ENCODE measurements around the gene PDIA6. TPM values are rescaled to one million over a fixed set of nuclear protein-coding genes. Genes with fewer than 3 reads are reported as not detected.
A peak's percentile ranks its signal among the peaks of the same experiment; 100 is the strongest.

PDIA6 gene
- total RNA-seq, 1 experiment from 2014 or later: 384 TPM

GRCh38 chr2:10841547-10842219 lies 29.1 kb upstream of the PDIA6 start:
- TF ChIP-seq CTCF (IDR thresholded peaks at IDR 0.05; ENCODE audit: insufficient read depth in 1 of 2, low read depth in 1 of 2, low read length in 1 of 2, severe bottlenecking in 1 of 2, unreplicated experiment in 1 of 2): no peak
- no TSS peak for BruUV-seq (replicated peaks)
- H3K4me1 Mint-ChIP-seq (ENCODE audit: low read depth, unreplicated experiment): no peaks in the 10 kb centered on the region
- Histone ChIP-seq H3K27me3 (replicated peaks; ENCODE audit: control insufficient read depth, insufficient read depth, low read length) (no peaks in the 10 kb centered on the region), H3K36me3 (ENCODE audit: control insufficient read depth, insufficient read depth, low read length) (no peaks in the 10 kb centered on the region), H3K4me1 (peaks cover 9% of the 10 kb centered on the region), H3K9me3 (no peaks in the 10 kb centered on the region), H3K4me3 (ENCODE audit: low read depth, low read length) (no peak overlapping the region)
- peaks cover 21% of the 10 kb centered on the region for H3K9me3 Mint-ChIP-seq (ENCODE audit: unreplicated experiment)
- intact Hi-C loops (cut with micrococcal nuclease; ENCODE audit: unreplicated experiment): no loop called here
- peaks cover 4% of the 10 kb centered on the region for H3K27me3 Mint-ChIP-seq (ENCODE audit: insufficient read depth, unreplicated experiment)
- CTCF ChIA-PET: interaction anchor here (0.6 to 2.0 kb wide), 3 partner anchors 9 to 1275 kb away, joined by 3 to 7 read pairs (median 3); no protein-coding TSS in a partner anchor
- H3K4me3 Mint-ChIP-seq (ENCODE audit: unreplicated experiment): no peak overlapping the region
- H3K36me3 Mint-ChIP-seq (ENCODE audit: insufficient read depth, unreplicated experiment): no peaks in the 10 kb centered on the region
- POLR2A ChIA-PET: no interaction called here
- H3K27ac Mint-ChIP-seq (ENCODE audit: unreplicated experiment): no peak overlapping the region
- no peak for DNase-seq

DNA sequence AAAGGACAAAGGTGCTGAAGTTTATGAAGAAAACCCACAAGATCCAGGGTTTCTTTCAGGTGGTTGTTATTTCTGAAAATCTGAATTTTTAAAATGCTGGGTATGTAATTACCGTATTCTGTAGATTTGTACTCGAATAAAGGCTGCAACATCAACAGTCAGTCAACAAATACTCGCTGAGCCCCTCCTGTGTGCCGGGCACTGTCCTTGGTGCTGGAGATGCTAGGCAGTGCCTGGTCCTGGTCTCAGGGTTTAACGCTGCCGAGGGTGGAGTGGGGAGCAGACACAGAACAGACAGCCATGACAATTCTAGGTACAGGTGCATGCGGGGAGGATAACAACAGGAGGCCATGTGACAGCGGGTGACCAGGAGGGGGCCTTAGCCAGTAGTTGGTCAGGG lies 27.2 kb upstream of the PDIA6 start:
- Mint-ChIP-seq H3K36me3 (ENCODE audit: insufficient read depth, unreplicated experiment) (no peaks in the 10 kb centered on the region), H3K4me3 (ENCODE audit: unreplicated experiment) (no peak overlapping the region), H3K9me3 (ENCODE audit: unreplicated experiment) (peaks cover 21% of the 10 kb centered on the region), H3K27ac (ENCODE audit: unreplicated experiment) (no peak overlapping the region), H3K27me3 (ENCODE audit: insufficient read depth, unreplicated experiment) (peaks cover 4% of the 10 kb centered on the region), H3K4me1 (ENCODE audit: low read depth, unreplicated experiment) (no peaks in the 10 kb centered on the region)
- H3K9me3 ChIP-seq: no peaks in the 10 kb centered on the region
- no peak overlapping the region for H3K4me3 ChIP-seq (ENCODE audit: low read depth, low read length)
- BruUV-seq (replicated peaks): no TSS peak
- ChIA-PET POLR2A (no interaction called here), CTCF (no interaction called here)
- H3K36me3 ChIP-seq (ENCODE audit: control insufficient read depth, insufficient read depth, low read length): no peaks in the 10 kb centered on the region
- intact Hi-C loops (cut with micrococcal nuclease; ENCODE audit: unreplicated experiment): no loop called here
- H3K4me1 ChIP-seq: no peaks in the 10 kb centered on the region
- no peak for TF ChIP-seq CTCF (IDR thresholded peaks at IDR 0.05; ENCODE audit: insufficient read depth in 1 of 2, low read depth in 1 of 2, low read length in 1 of 2, severe bottlenecking in 1 of 2, unreplicated experiment in 1 of 2)
- peak in 1 of 2 experiments; percentile 47 for DNase-seq
- H3K27me3 ChIP-seq (replicated peaks; ENCODE audit: control insufficient read depth, insufficient read depth, low read length): no peaks in the 10 kb centered on the region

- CTCF ChIA-PET: interaction anchor here (1.1 kb wide), 1 partner anchor 16 kb away, joined by 3 read pairs; no protein-coding TSS in a partner anchor
- Mint-ChIP-seq H3K4me1 (ENCODE audit: low read depth, unreplicated experiment) (no peaks in the 10 kb centered on the region), H3K27ac (ENCODE audit: unreplicated experiment) (no peak overlapping the region), H3K36me3 (ENCODE audit: insufficient read depth, unreplicated experiment) (no peaks in the 10 kb centered on the region), H3K9me3 (ENCODE audit: unreplicated experiment) (peaks cover 21% of the 10 kb centered on the region), H3K27me3 (ENCODE audit: insufficient read depth, unreplicated experiment) (peaks cover 4% of the 10 kb centered on the region), H3K4me3 (ENCODE audit: unreplicated experiment) (no peak overlapping the region)
- Histone ChIP-seq H3K4me3 (ENCODE audit: low read depth, low read length) (no peak overlapping the region), H3K9me3 (no peaks in the 10 kb centered on the region), H3K36me3 (ENCODE audit: control insufficient read depth, insufficient read depth, low read length) (no peaks in the 10 kb centered on the region), H3K4me1 (no peaks in the 10 kb centered on the region), H3K27me3 (replicated peaks; ENCODE audit: control insufficient read depth, insufficient read depth, low read length) (no peaks in the 10 kb centered on the region)
- POLR2A ChIA-PET: no interaction called here
- BruUV-seq (replicated peaks): no TSS peak
- intact Hi-C loops (cut with micrococcal nuclease; ENCODE audit: unreplicated experiment): no loop called here
- no peak for TF ChIP-seq CTCF (IDR thresholded peaks at IDR 0.05; ENCODE audit: insufficient read depth in 1 of 2, low read depth in 1 of 2, low read length in 1 of 2, severe bottlenecking in 1 of 2, unreplicated experiment in 1 of 2)
- DNase-seq: no peak
These were observed 26.1 kb upstream of the PDIA6 start for GRCh38 chr2:10838734-10839133.

Data from Caco-2 (cell line).